ENCODE results near the gene MTFP1.

MTFP1 gene

GRCh38 chr22:30424534-30425326 lies 838 bp upstream of the MTFP1 start:
- Histone ChIP-seq H3K9me3 (ENCODE audit: insufficient read depth, low read length) (no peaks in the 10 kb centered on the region), H4K20me1 (ENCODE audit: low read depth, low read length) (no peaks in the 10 kb centered on the region), H3K4me3 (ENCODE audit: insufficient read depth, low read length, poor library complexity, severe bottlenecking) (peak overlapping the region; percentile 79), H3K9ac (ENCODE audit: low read length) (peak overlapping the region; percentile 75), H2AFZ (ENCODE audit: low read depth, low read length, severe bottlenecking) (peak overlapping the region; percentile 98), H3K36me3 (ENCODE audit: low read length) (no peaks in the 10 kb centered on the region; the same call in 1 of the 2 replicates), H3F3A (ENCODE audit: insufficient read depth) (peaks cover 14% of the 10 kb centered on the region), H3K27ac (ENCODE audit: low read depth, low read length) (peak overlapping the region; percentile 70), H3K79me2 (ENCODE audit: insufficient read depth, low read length) (peaks cover 5% of the 10 kb centered on the region; the same call in 1 of the 2 replicates), H3K27me3 (ENCODE audit: low read length) (no peaks in the 10 kb centered on the region), H3K9me2 (replicated peaks; ENCODE audit: insufficient read depth, low read length) (no peaks in the 10 kb centered on the region), H3K4me2 (ENCODE audit: low read depth, low read length, poor library complexity, severe bottlenecking) (peak overlapping the region; percentile 97)
- TF ChIP-seq CTCF (IDR thresholded peaks at IDR 0.05; ENCODE audit: insufficient read depth, low read length, poor library complexity, severe bottlenecking) (no peak), EZH2phosphoT487 (conservative IDR thresholded peaks at IDR 0.05; ENCODE audit: low read length) (no peak)

- Histone ChIP-seq H4K20me1 (ENCODE audit: low read depth, low read length) (no peaks in the 10 kb centered on the region), H3K9me2 (replicated peaks; ENCODE audit: insufficient read depth, low read length) (no peaks in the 10 kb centered on the region), H2AFZ (ENCODE audit: low read depth, low read length, severe bottlenecking) (peak overlapping the region; percentile 98), H3K79me2 (ENCODE audit: insufficient read depth, low read length) (peaks cover 5% of the 10 kb centered on the region; the same call in 1 of the 2 replicates), H3K27me3 (ENCODE audit: low read length) (no peaks in the 10 kb centered on the region), H3K27ac (ENCODE audit: low read depth, low read length) (peak overlapping the region; percentile 70), H3K4me3 (ENCODE audit: insufficient read depth, low read length, poor library complexity, severe bottlenecking) (peak overlapping the region; percentile 79), H3K9me3 (ENCODE audit: insufficient read depth, low read length) (no peaks in the 10 kb centered on the region), H3K36me3 (ENCODE audit: low read length) (no peaks in the 10 kb centered on the region; the same call in 1 of the 2 replicates), H3K9ac (ENCODE audit: low read length) (peak overlapping the region; percentile 75), H3K4me2 (ENCODE audit: low read depth, low read length, poor library complexity, severe bottlenecking) (peak overlapping the region; percentile 97), H3F3A (ENCODE audit: insufficient read depth) (peaks cover 14% of the 10 kb centered on the region)
- no peak for TF ChIP-seq CTCF (IDR thresholded peaks at IDR 0.05; ENCODE audit: insufficient read depth, low read length, poor library complexity, severe bottlenecking)
- TF ChIP-seq EZH2phosphoT487 (conservative IDR thresholded peaks at IDR 0.05; ENCODE audit: low read length): no peak
These were observed 297 bp upstream of the MTFP1 start for GRCh38 chr22:30425327-30425615.

- H2AFZ ChIP-seq (ENCODE audit: low read depth, low read length, severe bottlenecking): no peak overlapping the region
- peak overlapping the region; percentile 70 for H3K27ac ChIP-seq (ENCODE audit: low read depth, low read length)
- no peaks in the 10 kb centered on the region for H4K20me1 ChIP-seq (ENCODE audit: low read depth, low read length)
These were observed 1.1 kb downstream of the MTFP1 start for GRCh38 chr22:30426388-30427353.

More at GRCh38 chr22:30426388-30427353, 1.1 kb downstream of the MTFP1 start:
- TF ChIP-seq EZH2phosphoT487 (conservative IDR thresholded peaks at IDR 0.05; ENCODE audit: low read length) (no peak), CTCF (IDR thresholded peaks at IDR 0.05; ENCODE audit: insufficient read depth, low read length, poor library complexity, severe bottlenecking) (peak; percentile 35)
- no peaks in the 10 kb centered on the region for H3K27me3 ChIP-seq (ENCODE audit: low read length)
- H3K4me2 ChIP-seq (ENCODE audit: low read depth, low read length, poor library complexity, severe bottlenecking): peak overlapping the region; percentile 97
- peak overlapping the region; percentile 75 for H3K9ac ChIP-seq (ENCODE audit: low read length)
- no peaks in the 10 kb centered on the region for H3K9me2 ChIP-seq (replicated peaks; ENCODE audit: insufficient read depth, low read length)
- H3K9me3 ChIP-seq (ENCODE audit: insufficient read depth, low read length): no peaks in the 10 kb centered on the region
- peak overlapping the region; percentile 79 for H3K4me3 ChIP-seq (ENCODE audit: insufficient read depth, low read length, poor library complexity, severe bottlenecking)
- H3K36me3 ChIP-seq (ENCODE audit: low read length): no peaks in the 10 kb centered on the region
- H3K79me2 ChIP-seq (ENCODE audit: insufficient read depth, low read length): peaks cover 5% of the 10 kb centered on the region; the same call in 1 of the 2 replicates
- H3F3A ChIP-seq (ENCODE audit: insufficient read depth): peaks cover 14% of the 10 kb centered on the region; the same call in 1 of the 2 replicates
